ENCODE data around the gene TK2.

TK2 gene

DNA sequence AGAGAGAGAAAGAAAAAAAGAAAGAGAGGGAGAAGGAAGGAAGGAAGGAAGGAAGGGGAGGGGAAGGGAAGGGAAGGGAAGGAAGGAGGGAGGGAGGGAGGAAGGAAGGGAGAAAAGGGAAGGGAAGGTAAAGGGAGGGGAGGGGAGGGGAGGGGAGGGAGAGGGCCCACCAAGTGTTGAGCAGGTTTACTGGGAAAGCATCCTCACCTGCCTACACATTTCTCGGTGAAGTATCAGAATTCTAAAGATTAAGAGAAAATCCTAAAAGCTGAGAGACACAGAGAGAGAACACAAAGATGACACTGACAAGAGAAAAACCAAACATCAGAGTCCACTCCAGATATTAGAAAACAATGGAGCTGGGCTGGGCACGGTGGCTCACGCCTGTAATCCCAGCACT is 42.3 kb upstream of the TK2 start:
- H3K27me3 ChIP-seq (replicated peaks): no peaks in the 10 kb centered on the region
- TF ChIP-seq, protein P1, sequence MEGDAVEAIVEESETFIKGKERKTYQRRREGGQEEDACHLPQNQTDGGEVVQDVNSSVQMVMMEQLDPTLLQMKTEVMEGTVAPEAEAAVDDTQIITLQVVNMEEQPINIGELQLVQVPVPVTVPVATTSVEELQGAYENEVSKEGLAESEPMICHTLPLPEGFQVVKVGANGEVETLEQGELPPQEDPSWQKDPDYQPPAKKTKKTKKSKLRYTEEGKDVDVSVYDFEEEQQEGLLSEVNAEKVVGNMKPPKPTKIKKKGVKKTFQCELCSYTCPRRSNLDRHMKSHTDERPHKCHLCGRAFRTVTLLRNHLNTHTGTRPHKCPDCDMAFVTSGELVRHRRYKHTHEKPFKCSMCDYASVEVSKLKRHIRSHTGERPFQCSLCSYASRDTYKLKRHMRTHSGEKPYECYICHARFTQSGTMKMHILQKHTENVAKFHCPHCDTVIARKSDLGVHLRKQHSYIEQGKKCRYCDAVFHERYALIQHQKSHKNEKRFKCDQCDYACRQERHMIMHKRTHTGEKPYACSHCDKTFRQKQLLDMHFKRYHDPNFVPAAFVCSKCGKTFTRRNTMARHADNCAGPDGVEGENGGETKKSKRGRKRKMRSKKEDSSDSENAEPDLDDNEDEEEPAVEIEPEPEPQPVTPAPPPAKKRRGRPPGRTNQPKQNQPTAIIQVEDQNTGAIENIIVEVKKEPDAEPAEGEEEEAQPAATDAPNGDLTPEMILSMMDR (IDR thresholded peaks at IDR 0.05; ENCODE audit: low read depth, low read length, missing control alignments): no peak
- DNase-seq: no peak
- no peak overlapping the region for H3K4me3 ChIP-seq (ENCODE audit: low read depth, low read length)
- H3K27ac ChIP-seq: no peak overlapping the region
- no peaks in the 10 kb centered on the region for H3K36me3 ChIP-seq (replicated peaks)
- in situ Hi-C loops (cut with HindIII; ENCODE audit: low pct_ligation_motif_present, low sequenced_read_pairs): no loop called here

DNA sequence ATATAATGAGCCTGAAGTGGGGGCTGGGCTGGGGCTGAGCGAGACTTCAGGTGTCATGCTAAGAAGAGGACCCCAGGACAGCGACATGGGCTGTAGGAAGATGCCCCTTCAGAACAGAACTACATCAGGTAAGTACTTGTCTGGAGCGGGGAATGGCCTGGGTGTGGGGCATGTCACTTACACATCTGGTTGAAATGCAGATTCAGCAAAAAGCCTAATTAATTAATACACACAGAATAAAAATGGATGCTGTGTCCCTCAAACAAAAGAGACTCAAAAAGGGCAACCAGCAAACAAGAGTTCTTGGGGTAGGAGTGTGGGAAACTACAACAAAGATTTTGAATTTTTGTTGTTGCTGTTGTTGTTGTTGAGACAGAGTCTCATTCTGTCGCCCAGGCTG is 41.1 kb upstream of the TK2 start:
- Histone ChIP-seq H3K27ac (no peak overlapping the region), H3K36me3 (replicated peaks) (no peaks in the 10 kb centered on the region), H3K27me3 (replicated peaks) (no peaks in the 10 kb centered on the region), H3K4me3 (ENCODE audit: low read depth, low read length) (no peak overlapping the region)
- DNase-seq: no peak
- TF ChIP-seq, protein P1 (IDR thresholded peaks at IDR 0.05; ENCODE audit: low read depth, low read length, missing control alignments): no peak
- in situ Hi-C loops (cut with HindIII; ENCODE audit: low pct_ligation_motif_present, low sequenced_read_pairs): no loop called here

DNA sequence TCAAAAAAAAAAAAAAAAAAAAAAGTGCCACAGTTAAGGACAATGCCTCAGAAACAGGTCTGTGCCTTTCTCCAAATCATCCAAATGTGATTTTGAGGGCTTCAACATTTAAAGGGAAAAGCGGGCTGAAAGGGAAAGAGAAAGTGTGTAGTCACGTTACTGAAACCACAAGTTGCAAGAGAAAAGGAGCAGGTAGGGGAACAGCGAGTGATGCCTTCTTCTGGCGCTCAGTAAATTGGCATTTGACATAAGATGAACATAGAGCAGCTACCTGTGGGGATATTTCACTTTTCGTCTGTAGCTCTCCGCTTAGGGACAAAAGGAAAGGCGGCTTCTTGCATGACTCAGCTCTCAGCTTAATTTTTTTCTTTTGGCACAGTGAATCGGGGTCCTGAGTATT is 40.4 kb upstream of the TK2 start:
- in situ Hi-C loops (cut with HindIII; ENCODE audit: low pct_ligation_motif_present, low sequenced_read_pairs): no loop called here
- TF ChIP-seq, protein P1 (IDR thresholded peaks at IDR 0.05; ENCODE audit: low read depth, low read length, missing control alignments): no peak
- Histone ChIP-seq H3K36me3 (replicated peaks) (no peaks in the 10 kb centered on the region), H3K27ac (no peak overlapping the region), H3K27me3 (replicated peaks) (no peaks in the 10 kb centered on the region), H3K4me3 (ENCODE audit: low read depth, low read length) (no peak overlapping the region)
- DNase-seq: no peak

DNA sequence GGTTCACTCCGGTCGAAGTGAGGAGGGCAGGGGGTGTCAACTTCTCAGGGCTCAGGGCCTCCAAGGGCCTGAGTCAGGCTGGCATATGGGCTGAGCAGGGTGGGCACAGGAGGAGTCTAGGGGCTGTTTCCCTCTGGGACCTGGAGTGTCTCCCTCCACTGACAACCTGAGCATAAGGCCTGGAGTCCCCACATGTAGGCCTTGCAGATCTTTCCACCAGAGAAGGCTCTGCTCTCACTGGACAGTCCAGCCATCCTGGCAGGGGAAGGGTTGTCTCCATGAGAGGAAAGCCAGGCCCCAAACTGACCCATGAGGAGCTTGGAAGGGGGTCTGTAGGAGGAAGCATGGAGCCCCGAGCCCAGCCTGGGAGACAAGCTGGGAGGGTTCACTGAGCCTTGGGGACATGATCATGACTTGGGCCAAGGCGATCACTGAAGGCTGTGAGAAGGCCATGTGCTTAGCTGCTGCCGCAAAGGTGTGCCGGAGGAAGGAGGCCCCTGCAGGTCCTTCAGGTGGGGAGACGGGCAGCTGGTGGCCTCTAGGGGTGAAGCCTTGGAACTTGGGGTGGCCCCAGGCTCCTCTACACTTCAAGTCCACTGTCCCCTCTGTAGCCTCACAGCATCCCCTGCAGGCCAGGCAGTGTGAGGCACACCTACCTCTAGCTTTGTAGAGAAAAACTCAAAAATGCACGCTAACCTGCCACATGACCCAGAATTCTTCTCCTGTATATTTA is 39.2 kb upstream of the TK2 start:
- no peak for DNase-seq
- in situ Hi-C loops (cut with HindIII; ENCODE audit: low pct_ligation_motif_present, low sequenced_read_pairs): no loop called here
- TF ChIP-seq, protein P1 (IDR thresholded peaks at IDR 0.05; ENCODE audit: low read depth, low read length, missing control alignments): peak; percentile 86

DNA sequence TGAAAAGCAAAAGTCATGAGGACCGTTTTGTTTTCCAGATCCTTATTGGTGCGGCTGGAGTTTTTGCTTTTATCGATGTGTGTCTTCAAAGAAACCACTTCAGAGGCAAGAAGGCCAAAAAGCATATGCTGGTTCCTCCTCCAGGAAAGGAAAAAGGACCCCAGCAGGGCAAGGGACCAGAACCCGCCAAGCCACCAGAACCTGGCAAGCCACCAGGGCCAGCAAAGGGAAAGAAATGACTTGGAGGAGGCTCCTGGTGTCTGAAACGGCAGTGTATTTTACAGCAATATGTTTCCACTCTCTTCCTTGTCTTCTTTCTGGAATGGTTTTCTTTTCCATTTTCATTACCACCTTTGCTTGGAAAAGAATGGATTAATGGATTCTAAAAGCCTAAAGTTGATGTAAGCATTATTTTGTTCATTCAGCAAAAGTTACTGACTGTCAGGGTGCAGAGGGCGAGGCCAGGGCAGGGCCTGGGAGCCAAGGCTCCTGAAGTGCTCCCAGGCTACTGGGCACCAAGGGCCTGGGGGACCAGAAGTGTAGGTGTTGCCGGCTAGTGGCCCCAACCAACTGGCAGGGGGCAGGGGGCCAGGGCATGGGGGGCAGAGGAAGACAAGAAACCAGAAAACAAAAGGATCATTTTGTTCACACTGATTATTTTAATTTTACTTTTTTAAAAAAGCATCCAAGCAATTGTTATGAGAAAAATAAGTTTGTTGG is 38.1 kb upstream of the TK2 start:
- in situ Hi-C loops (cut with HindIII; ENCODE audit: low pct_ligation_motif_present, low sequenced_read_pairs): no loop called here
- H3K4me3 ChIP-seq (ENCODE audit: low read depth, low read length): no peak overlapping the region
- TF ChIP-seq, protein P1 (IDR thresholded peaks at IDR 0.05; ENCODE audit: low read depth, low read length, missing control alignments): no peak
- no peak overlapping the region for H3K27ac ChIP-seq
- no peaks in the 10 kb centered on the region for H3K36me3 ChIP-seq (replicated peaks)
- DNase-seq: no peak
- no peaks in the 10 kb centered on the region for H3K27me3 ChIP-seq (replicated peaks)

More for the DNA sequence above, 39.2 kb upstream of the TK2 start:
- Histone ChIP-seq H3K4me3 (ENCODE audit: low read depth, low read length) (no peak overlapping the region), H3K27ac (no peak overlapping the region), H3K36me3 (replicated peaks) (no peaks in the 10 kb centered on the region), H3K27me3 (replicated peaks) (no peaks in the 10 kb centered on the region)

All from brain microvascular endothelial cell (primary cell).